Measurements from ENCODE around the gene TUBA3D.
"Not testable (repeated sequence)": the region's sequence is repeated elsewhere in the genome, so short reads cannot be mapped to it uniquely, and the experiment has no call there.

TUBA3D gene

GRCh38 chr2:131476363-131476762 is 444 bp downstream of the TUBA3D start:
- H3K36me3 ChIP-seq (ENCODE audit: control insufficient read depth in 4 of 4, insufficient read depth in 4 of 4, low read length in 3 of 4); H3K27me3 ChIP-seq (replicated peaks in 2 of 5; ENCODE audit: control insufficient read depth in 4 of 5, insufficient read depth in 5 of 5, low read length in 4 of 5); H3K27ac ChIP-seq (ENCODE audit: insufficient read depth in 1 of 2, low read depth in 1 of 2, low read length in 2 of 2, poor library complexity in 1 of 2, severe bottlenecking in 2 of 2); DNase-seq; POLR2A ChIA-PET; CTCF ChIA-PET; H3K4me3 ChIP-seq (ENCODE audit: control insufficient read depth in 1 of 7, extremely low read depth in 1 of 7, insufficient read depth in 4 of 7, low read depth in 2 of 7, low read length in 6 of 7); H3K9me3 ChIP-seq (ENCODE audit: control extremely low read depth in 1 of 5, control insufficient read depth in 4 of 5, insufficient read depth in 2 of 5, low read depth in 1 of 5, low read length in 4 of 5); H3K4me1 ChIP-seq (ENCODE audit: control extremely low read depth in 1 of 4, control insufficient read depth in 4 of 4, insufficient read depth in 4 of 4, low read length in 3 of 4): not testable (repeated sequence)
- WGBS (ENCODE audit: insufficient coverage): 99% methylated on average over 17 of the region's 25 CpGs

GRCh38 chr2:131477227-131477626 is 1.3 kb downstream of the TUBA3D start:
- H3K9me3 ChIP-seq (ENCODE audit: control extremely low read depth in 1 of 5, control insufficient read depth in 4 of 5, insufficient read depth in 2 of 5, low read depth in 1 of 5, low read length in 4 of 5); H3K27ac ChIP-seq (ENCODE audit: insufficient read depth in 1 of 2, low read depth in 1 of 2, low read length in 2 of 2, poor library complexity in 1 of 2, severe bottlenecking in 2 of 2); H3K36me3 ChIP-seq (ENCODE audit: control insufficient read depth in 4 of 4, insufficient read depth in 4 of 4, low read length in 3 of 4); POLR2A ChIA-PET; H3K4me1 ChIP-seq (ENCODE audit: control extremely low read depth in 1 of 4, control insufficient read depth in 4 of 4, insufficient read depth in 4 of 4, low read length in 3 of 4); DNase-seq; H3K4me3 ChIP-seq (ENCODE audit: control insufficient read depth in 1 of 7, extremely low read depth in 1 of 7, insufficient read depth in 4 of 7, low read depth in 2 of 7, low read length in 6 of 7); H3K27me3 ChIP-seq (replicated peaks in 2 of 5; ENCODE audit: control insufficient read depth in 4 of 5, insufficient read depth in 5 of 5, low read length in 4 of 5); CTCF ChIA-PET: not testable (repeated sequence)
- WGBS (ENCODE audit: insufficient coverage): 100% methylated on average over 1 of the region's 1 CpG

GRCh38 chr2:131478074-131478849 is 2.3 kb downstream of the TUBA3D start:
- CTCF ChIA-PET; H3K4me3 ChIP-seq (ENCODE audit: control insufficient read depth in 1 of 7, extremely low read depth in 1 of 7, insufficient read depth in 4 of 7, low read depth in 2 of 7, low read length in 6 of 7); H3K36me3 ChIP-seq (ENCODE audit: control insufficient read depth in 4 of 4, insufficient read depth in 4 of 4, low read length in 3 of 4); DNase-seq; H3K27me3 ChIP-seq (replicated peaks in 2 of 5; ENCODE audit: control insufficient read depth in 4 of 5, insufficient read depth in 5 of 5, low read length in 4 of 5); H3K4me1 ChIP-seq (ENCODE audit: control extremely low read depth in 1 of 4, control insufficient read depth in 4 of 4, insufficient read depth in 4 of 4, low read length in 3 of 4); H3K9me3 ChIP-seq (ENCODE audit: control extremely low read depth in 1 of 5, control insufficient read depth in 4 of 5, insufficient read depth in 2 of 5, low read depth in 1 of 5, low read length in 4 of 5); H3K27ac ChIP-seq (ENCODE audit: insufficient read depth in 1 of 2, low read depth in 1 of 2, low read length in 2 of 2, poor library complexity in 1 of 2, severe bottlenecking in 2 of 2); POLR2A ChIA-PET: not testable (repeated sequence)
- 100% methylated on average over 5 of the region's 18 CpGs for WGBS (ENCODE audit: insufficient coverage)

GRCh38 chr2:131478850-131479461 is 3.0 kb downstream of the TUBA3D start:
- H3K27ac ChIP-seq (ENCODE audit: insufficient read depth in 1 of 2, low read depth in 1 of 2, low read length in 2 of 2, poor library complexity in 1 of 2, severe bottlenecking in 2 of 2); CTCF ChIA-PET; H3K27me3 ChIP-seq (replicated peaks in 2 of 5; ENCODE audit: control insufficient read depth in 4 of 5, insufficient read depth in 5 of 5, low read length in 4 of 5); H3K9me3 ChIP-seq (ENCODE audit: control extremely low read depth in 1 of 5, control insufficient read depth in 4 of 5, insufficient read depth in 2 of 5, low read depth in 1 of 5, low read length in 4 of 5); H3K4me1 ChIP-seq (ENCODE audit: control extremely low read depth in 1 of 4, control insufficient read depth in 4 of 4, insufficient read depth in 4 of 4, low read length in 3 of 4); DNase-seq; H3K4me3 ChIP-seq (ENCODE audit: control insufficient read depth in 1 of 7, extremely low read depth in 1 of 7, insufficient read depth in 4 of 7, low read depth in 2 of 7, low read length in 6 of 7): not testable (repeated sequence)
- peaks cover 0 to 12% (median 5%) of the 10 kb centered on the region in 4 experiments for H3K36me3 ChIP-seq (ENCODE audit: control insufficient read depth in 4 of 4, insufficient read depth in 4 of 4, low read length in 3 of 4)
- WGBS (ENCODE audit: insufficient coverage): 96% methylated on average over 7 of the region's 9 CpGs
- POLR2A ChIA-PET: interaction anchor here (0.6 kb wide), 1 partner anchor 14 kb away, joined by 3 read pairs; the partner anchor contains the start of gene MZT2A

- DNase-seq; H3K4me3 ChIP-seq (ENCODE audit: control insufficient read depth in 1 of 7, extremely low read depth in 1 of 7, insufficient read depth in 4 of 7, low read depth in 2 of 7, low read length in 6 of 7); H3K27me3 ChIP-seq (replicated peaks in 2 of 5; ENCODE audit: control insufficient read depth in 4 of 5, insufficient read depth in 5 of 5, low read length in 4 of 5); H3K4me1 ChIP-seq (ENCODE audit: control extremely low read depth in 1 of 4, control insufficient read depth in 4 of 4, insufficient read depth in 4 of 4, low read length in 3 of 4); CTCF ChIA-PET; H3K27ac ChIP-seq (ENCODE audit: insufficient read depth in 1 of 2, low read depth in 1 of 2, low read length in 2 of 2, poor library complexity in 1 of 2, severe bottlenecking in 2 of 2); H3K9me3 ChIP-seq (ENCODE audit: control extremely low read depth in 1 of 5, control insufficient read depth in 4 of 5, insufficient read depth in 2 of 5, low read depth in 1 of 5, low read length in 4 of 5); POLR2A ChIA-PET: not testable (repeated sequence)
- WGBS (ENCODE audit: insufficient coverage): 100% methylated on average over 3 of the region's 20 CpGs
- H3K36me3 ChIP-seq (ENCODE audit: control insufficient read depth in 4 of 4, insufficient read depth in 4 of 4, low read length in 3 of 4): peaks cover 0 to 14% (median 7%) of the 10 kb centered on the region in 4 experiments
These were observed 4.4 kb downstream of the TUBA3D start for GRCh38 chr2:131480351-131480750.

- H3K9me3 ChIP-seq (ENCODE audit: control extremely low read depth in 1 of 5, control insufficient read depth in 4 of 5, insufficient read depth in 2 of 5, low read depth in 1 of 5, low read length in 4 of 5); H3K27me3 ChIP-seq (replicated peaks in 2 of 5; ENCODE audit: control insufficient read depth in 4 of 5, insufficient read depth in 5 of 5, low read length in 4 of 5); POLR2A ChIA-PET; CTCF ChIA-PET; H3K27ac ChIP-seq (ENCODE audit: insufficient read depth in 1 of 2, low read depth in 1 of 2, low read length in 2 of 2, poor library complexity in 1 of 2, severe bottlenecking in 2 of 2); H3K4me3 ChIP-seq (ENCODE audit: control insufficient read depth in 1 of 7, extremely low read depth in 1 of 7, insufficient read depth in 4 of 7, low read depth in 2 of 7, low read length in 6 of 7); H3K4me1 ChIP-seq (ENCODE audit: control extremely low read depth in 1 of 4, control insufficient read depth in 4 of 4, insufficient read depth in 4 of 4, low read length in 3 of 4); DNase-seq: not testable (repeated sequence)
- H3K36me3 ChIP-seq (ENCODE audit: control insufficient read depth in 4 of 4, insufficient read depth in 4 of 4, low read length in 3 of 4): peaks cover 0 to 13% (median 7%) of the 10 kb centered on the region in 4 experiments
- 95% methylated on average over 13 of the region's 19 CpGs for WGBS (ENCODE audit: insufficient coverage)
These were observed 6.7 kb downstream of the TUBA3D start for GRCh38 chr2:131482506-131483155.
